GM21423 (cell line): ENCODE measurements around the gene AMT.
A peak's percentile ranks its signal among the peaks of the same experiment; 100 is the strongest.

Source experiments
- ATAC-seq: cut with Tn5 transposase; IDR thresholded peaks from one replicate; pipeline ENCODE4 v1.9.1; 2021; ENCODE audit warnings: mild to moderate bottlenecking, moderate library complexity; ENCODE audit not compliant: unreplicated experiment

The AMT gene, protein sequence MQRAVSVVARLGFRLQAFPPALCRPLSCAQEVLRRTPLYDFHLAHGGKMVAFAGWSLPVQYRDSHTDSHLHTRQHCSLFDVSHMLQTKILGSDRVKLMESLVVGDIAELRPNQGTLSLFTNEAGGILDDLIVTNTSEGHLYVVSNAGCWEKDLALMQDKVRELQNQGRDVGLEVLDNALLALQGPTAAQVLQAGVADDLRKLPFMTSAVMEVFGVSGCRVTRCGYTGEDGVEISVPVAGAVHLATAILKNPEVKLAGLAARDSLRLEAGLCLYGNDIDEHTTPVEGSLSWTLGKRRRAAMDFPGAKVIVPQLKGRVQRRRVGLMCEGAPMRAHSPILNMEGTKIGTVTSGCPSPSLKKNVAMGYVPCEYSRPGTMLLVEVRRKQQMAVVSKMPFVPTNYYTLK

DNA sequence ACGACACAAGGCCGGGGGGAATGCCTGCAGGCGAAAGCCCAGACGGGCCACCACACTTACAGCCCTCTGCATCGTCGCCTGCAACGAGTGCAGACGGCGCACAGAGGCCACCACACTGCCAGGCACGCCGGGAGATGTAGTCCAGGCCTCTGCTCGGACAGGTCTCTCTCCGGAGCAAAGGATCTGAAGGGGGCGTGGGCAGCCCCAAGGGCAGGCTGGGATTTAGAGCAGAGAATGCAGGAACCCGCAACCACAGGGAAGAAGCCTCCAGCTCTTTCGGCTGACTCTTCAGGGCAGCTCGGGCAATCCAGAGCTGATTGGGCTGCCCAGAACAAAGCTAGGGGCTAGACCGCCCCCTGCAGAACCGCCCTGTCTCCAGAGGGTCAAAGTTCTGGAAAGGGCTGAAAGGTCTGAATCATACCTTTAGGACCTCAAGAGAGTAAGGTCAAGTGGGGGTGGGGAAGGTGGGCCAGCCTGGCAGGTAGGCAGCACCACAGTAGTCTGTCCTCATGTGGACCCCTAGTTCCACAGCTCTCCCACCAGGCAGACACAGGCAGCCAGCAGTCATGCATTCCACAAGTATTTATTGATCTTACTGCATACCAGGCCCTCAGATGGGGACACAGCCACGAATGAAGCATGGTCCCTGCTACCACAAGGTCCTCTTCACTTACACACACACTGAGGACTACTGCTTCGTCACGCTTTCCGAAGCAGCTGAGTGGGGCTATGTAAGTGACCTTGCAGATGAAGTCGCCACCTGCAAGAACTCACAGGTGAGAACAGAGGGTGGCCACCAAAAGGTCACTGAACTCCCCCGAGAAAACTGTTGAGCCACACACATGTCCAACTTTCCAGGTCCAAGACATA lies at the start of gene AMT:
AMT (minus strand) TSS at position 95 of the 870 bp plus-strand sequence; CDS start at position 72, 23 bp downstream.
- ATAC-seq: no peak

DNA sequence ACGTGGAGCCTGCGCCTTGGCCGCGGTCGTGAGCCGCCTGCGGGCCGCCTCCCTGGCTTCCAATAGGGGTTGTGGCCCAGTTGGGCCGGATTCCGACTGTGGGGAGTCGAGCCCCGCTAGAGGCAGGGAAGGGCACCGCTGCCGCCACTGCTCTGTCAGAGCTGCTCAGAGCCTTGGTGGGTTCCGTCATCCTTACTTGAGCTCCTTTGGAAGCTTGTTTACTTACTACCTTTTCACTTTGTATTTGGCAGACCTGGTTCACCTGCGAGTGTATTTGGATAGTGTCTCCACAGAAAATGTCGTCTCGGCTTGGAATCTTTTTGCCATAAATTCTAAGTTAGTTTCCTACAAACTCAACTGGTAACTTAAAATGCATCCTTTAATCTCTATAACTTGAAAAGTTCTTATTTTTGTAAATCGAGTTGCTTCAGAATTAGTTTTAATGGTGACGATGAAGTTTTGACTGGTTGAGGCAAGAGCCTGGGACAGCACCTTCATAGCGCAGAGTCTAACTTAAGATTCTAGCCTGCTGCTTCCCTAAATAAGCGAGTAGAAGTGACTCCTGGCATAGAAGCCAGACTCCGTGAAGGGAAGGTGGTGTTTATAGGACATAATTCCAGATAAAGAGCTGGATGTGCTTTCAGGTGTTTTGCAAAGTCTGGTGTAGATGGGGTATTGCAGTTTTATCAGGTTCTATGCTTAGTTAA lies 48.6 kb upstream of the AMT start:
- peak; percentile 23 for ATAC-seq

DNA sequence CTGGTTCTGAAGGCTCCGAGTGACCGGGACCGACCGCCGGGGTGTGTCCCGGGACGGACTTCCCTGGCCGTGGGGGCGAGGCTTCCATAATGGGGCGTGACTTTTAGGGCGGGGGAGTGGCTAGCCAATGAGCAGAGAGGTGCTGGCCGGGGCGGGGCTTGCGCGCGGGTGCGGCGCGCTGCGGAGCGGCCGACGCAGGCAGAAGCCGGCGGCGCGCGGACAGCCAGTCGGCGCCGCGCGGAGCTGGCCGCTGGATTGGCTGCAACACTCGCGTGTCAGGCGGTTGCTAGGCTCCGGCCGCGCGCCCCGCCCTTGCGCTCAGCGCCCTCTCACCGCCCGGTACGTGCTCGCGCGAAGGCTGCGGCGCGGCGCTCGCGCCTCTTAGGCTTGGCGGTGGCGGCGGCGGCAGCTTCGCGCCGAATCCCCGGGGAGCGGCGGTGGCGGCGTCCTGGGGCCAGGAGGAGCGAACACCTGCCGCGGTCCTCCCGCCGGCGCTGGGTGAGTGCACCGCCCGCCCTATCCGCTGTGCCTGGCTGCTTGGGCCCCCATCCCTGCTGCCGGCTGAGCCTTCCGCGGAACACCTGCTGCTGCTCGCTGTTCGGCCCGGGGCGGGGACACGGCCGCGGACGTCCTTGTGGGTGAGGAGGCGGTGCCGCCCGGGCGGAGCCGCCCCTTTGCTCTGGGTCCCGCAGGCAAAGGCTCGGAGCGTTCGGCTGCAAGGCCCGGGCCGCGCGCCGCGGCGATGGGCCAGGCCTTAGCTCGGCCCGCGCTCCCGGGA lies 47.9 kb upstream of the AMT start, which contains the start of gene DAG1:
DAG1 (plus strand) TSS at position 332 of the 778 bp plus-strand sequence. CDS start 40,268 bp downstream, outside the sequence.
- ATAC-seq: peak; percentile 83

DNA sequence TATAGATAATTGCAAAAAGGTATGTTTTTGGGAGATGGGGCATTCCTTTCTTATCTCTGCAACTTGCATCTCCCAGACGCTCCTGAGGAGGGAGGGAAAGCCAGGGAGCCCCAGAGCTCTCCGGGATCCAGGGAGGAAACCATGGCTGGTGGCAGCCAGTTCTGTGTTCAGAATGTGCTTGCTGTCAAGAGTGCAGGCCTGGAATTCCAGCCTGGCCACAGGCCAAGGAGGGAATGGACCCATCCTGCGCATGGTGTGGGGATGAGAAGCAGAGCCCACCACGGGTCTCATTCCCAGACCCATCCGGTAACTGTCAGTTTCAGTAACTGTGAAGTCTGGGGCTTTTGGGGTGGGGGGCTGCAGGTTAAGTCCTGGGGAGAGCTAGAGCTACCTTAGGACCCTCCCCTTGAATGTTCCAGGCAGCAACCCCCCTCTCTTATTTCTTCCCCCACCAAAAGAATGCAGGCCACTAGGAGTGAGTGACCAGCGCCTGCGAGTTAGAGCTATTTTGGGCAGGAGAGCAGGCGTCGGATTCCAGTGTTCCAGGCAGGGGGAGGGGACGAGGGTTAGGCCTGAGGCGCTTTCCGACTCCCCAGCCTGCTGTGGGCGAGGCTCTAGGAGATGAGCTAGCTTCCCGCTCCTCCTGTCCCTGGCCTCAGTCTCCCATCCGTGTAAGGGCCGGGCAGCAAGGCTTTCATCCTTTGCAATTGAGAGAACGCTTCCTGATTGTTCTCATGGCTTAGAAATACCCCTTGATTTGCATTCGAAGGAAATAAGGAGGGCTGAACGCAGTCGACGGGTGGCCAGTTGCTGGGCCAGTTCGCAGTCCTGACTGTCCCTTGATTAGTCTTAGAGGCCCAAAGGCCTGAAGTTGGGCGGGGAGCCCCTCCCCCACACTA lies 47.0 kb upstream of the AMT start:
- no peak for ATAC-seq

DNA sequence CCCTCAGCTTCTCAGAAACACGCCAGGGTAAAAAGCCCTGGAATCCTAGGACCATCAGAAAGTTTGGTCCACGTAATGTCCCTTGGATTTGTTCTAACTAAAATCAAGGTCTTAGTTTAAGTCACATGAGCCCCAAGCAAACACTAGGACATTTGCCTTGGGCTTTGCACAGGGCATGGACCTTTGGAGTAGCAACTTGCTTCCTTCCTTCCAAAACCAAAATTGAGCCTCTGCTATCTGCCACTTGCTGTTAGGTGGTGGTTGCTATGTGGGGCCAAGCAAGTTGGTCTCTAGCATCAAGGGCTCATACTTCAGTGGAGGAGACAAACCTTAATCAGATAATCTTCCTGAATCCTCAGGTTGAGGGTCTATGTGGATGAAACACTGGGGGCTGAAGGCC lies 43.8 kb upstream of the AMT start:
- ATAC-seq: no peak

DNA sequence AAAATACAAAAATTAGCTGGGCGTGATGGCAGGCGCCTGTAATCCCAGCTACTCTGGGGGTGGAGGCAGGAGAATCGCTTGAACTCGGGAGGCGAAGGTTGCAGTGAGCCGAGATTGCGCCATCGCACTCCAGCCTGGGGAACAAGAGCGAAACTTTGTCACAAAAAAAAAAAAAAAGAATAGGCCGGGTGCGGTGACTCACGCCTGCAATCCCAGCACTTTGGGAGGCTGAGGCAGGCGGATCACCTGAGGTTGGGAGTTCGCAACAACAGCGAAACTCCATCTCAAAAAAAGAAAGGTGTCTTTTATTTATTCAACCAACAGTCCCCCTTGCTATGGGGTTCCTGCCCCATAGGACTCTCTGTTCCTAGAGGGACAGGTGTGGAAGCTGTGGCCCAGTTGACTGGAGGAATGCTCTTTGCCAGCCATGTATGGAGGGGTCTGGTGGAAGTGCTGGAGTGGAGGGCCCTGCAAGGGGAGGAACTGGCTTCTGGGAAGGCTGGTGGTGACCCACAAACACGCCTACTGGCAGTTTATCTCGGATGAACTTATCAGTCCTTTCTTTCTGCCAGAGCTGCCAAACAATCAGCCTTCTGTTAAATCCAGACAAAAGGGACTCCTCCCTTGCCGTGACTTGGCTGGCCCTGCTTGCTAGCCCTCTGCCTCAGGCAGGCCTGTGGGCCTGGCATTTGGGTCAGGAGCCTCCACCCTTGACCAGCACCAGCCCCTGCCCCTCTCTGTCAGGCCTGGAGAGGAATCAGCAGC lies 43.2 kb upstream of the AMT start:
- ATAC-seq: no peak

DNA sequence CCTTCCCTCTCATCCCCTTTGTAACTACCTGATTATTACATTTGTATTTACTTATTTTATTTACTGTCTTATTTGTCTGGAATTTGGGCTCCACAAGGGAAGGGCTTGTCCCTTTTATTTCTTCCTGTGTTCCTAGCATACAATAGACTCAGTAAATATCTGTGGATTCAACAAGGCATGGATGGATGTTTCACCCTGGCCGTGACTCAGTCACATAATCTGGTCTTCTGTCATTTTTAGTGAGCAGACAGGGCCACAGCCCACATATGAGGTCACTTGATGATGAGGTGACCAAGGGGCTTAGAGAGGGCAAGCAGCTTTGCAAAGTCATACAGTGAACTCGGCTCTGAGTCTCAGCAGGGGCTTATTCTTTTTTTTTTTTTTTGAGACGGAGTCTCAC lies 39.9 kb upstream of the AMT start:
- ATAC-seq: no peak

DNA sequence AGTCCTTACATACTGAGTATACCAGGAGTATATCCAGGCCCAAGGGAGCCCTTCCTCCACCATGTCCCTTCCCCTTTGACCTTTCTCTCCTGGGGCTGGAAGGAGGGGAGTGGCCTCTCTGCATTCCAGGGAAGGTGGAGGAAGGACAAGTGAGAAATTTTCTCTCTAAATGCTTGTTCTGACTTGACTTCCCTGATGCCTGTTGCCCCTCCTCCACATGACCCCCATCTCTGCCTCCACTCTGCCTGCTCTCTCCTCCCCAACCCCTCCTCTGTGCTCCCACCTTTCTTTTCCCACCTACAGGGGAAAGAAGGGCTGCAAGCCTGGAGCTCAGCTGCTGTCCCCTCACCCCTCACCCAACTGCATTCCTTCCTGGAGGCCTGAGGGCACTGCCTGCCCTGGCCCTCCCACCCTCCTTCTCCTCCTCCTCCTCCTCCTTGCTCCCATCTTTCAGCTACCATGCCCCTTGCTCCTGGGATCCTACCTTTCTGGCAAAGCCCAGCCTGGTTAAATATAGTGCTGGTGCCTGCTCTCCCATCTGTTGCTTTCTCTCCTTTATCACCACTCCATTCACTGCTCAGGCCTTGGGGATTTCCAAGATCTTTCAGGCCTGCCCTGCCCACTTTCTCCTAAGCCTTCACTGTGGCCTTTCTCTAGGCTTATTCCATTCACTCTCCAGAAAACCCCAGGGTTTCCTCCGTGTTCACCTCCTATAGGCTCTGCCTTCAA lies 39.3 kb upstream of the AMT start:
- no peak for ATAC-seq

DNA sequence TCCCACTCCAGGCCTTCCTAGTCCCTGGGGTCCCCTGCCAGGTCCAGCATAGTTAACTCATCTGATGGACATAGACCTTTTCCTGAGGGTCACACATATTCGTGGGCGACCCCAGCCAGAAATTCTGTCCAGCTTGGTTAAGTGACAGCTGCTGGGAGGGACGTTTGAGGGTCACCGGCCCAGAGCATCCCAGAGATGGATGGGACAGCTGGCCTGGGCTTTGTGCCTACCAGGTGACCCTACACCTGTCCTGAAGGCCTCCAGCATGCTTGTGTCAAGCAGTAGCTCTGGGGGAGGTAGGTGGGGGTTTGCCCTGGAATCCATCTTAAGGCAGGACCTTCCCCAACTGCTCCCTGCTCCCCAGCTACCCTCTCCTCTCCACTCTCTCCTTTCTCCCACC lies 38.7 kb upstream of the AMT start:
- no peak for ATAC-seq

DNA sequence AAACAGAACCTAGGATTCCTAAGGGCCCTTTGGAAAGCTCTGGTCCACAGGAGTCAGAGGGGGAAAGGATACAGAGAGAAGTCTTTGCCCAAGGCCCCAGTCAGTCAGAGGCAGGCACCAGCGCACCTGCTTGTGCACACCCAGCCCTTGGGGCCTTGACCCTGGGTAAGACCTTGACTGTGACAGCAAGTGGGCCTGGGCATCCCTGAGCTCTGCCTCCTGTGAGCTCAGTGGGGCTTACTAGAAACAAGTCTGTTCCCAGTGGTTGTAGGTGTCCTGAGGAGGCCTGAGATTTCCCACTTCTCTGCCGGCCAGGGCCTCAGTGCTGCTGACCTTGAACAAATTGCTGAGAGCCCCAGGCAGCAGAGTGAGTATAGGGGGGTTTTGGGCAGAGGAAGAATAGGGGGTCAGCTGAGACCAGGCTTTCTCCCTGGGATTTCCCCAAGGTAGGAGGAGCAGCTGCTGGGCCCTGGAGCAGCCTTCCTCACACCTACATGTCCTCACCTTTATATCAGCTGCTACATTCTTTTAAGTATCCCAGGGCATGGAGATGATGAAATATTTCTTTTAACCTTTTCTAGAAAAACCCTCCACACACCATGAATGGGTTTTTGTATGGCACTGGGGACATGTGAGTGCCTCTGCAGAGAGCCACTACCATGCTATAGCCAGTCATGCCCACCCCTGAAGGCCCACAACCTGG lies 38.1 kb upstream of the AMT start:
- no peak for ATAC-seq

DNA sequence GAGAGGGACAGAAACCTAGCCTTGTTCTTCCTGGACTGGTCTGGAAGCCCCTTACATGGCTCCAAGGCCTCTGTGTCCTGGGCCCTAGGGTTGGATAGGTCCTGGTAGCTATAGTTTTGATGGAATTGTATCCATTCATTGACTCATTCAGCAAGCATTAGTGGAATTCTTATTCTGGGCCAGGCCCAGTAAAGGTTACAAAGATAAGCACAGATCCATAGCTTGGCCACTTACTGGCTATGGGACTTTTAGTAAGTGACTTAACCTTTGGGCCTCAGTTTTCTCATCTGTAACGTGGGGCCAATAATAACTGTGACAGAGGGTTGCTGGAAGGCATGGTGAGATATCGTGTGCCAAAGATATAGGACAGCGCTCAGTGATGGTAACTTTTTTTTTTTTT lies 34.2 kb upstream of the AMT start:
- no peak for ATAC-seq

DNA sequence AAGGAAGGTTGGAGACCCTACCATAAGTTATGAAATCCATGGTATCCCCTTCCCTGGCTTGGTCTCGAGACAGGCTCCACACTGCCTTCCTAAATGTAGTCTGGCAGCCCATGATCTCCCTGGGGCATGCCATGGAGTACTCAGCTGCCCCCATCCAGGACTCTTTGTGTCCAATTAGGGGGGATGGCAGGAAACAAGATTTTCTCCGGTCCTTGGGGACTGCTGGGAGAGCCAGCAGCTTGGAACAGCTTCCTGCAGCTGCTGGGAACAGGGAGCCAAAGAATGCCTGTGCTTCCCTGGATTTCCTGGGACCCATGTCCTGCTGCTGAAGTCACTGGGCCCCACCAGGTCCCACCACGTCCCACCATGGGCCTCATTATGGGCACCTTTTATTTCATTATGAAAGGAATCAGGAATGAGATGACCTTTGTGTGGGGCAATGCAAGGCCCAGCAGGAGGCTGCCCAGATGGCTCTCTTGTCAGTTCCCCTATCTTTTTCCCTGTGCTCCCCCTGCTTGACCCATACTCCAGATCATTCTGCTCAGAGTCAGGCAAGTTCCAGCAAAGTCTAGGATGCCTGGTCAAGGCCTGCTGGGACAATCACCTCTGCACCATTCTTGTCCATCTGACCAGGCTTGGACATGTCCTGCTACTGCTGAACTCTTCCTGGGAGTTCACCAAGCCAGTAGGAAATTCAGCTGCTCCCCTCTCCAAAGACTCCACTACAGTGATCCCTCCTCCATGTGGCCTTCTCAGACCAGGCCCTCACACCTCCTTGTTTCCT lies 32.8 kb upstream of the AMT start:
- ATAC-seq: no peak

DNA sequence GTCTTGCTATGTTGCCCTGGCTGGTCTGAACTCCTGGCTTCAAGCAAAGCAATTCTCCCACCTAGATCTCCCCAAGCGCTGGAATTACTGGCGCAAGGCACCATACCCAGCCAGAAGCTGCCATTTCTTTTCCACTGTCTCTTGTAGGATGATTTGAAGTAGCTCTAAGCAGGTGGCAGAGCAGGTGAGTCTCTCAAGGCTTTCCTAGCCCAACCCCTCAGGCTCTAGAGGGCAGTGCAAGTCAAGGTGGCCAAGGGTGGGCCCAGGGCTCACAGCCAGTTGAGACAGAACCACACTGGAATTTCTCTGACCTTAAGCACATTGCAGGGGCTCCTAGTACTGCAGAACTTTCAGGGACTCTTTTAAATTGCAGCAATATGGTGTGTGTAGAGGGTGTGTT lies 32.2 kb upstream of the AMT start:
- no peak for ATAC-seq

DNA sequence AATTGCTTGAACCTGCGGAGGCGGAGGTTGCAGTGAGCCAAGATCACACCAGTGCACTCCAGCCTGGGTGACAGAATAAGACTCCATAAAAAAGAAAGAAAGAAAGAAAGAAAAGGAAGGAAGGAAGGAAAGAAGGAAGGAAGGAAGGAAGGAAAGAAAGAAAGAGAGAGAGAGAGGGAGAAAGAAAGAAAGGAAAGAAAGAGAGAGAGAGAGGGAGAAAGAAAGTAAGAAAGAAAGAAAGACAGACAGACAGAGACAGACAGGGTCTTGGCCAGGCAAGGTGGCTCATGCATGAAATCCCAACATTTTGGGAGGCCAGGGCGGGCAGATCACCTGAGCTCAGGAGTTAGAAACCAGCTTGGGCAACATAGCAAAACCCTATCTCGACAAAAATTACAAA lies 31.3 kb upstream of the AMT start:
- no peak for ATAC-seq

DNA sequence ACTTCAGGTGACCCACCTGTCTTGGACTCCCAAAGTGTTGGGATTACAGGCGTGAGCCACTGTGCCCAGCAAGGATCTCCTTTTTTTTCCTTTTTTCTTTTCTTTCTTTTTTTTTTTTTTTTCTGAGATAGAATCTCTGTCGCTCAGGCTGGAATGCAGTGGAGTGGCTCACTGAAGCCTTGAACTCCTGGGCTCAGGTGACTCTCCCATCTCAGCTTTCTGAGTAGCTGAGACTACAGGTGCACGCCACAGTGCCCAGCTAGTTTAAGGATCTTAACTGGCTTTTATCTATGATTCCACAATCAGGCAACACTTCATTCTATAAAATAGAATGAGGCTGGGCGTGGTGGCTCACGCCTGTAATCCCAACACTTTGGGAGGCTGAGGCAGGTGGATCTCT lies 23.1 kb upstream of the AMT start:
- no peak for ATAC-seq

DNA sequence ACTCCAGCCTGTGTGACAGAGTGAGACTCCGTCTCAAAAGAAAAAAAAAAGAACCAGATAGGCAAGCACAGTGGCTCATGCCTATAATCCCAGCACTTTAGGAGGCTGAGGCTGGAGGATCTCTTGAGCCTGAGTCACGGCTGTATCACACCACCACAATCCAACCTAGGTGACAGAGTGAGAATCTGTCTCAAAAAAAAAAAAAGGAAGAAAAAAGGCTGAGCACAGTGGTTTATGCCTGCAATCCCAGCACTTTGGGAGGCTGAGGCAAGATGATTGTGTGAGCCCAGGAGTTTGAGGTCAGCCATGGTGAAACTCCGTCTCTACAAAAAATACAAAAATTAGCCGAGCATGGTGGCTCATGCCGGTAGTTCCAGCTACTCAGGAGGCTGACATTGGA lies 12.5 kb upstream of the AMT start:
- no peak for ATAC-seq

DNA sequence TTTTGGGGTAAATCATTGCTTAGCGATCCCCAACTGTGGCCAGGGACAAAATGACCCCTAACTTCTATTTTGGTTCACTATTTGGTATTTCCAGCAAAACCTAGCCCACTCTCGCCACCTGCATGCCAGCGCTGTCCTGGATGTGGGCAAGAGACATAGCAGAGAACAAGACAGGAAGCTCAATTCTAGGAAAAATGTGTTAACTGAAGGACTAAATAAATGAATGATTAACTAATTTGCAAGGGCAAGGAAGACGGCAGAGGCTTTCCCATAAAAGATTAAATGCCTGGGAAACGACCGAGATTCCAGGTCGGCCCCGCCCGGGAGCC lies 6.4 kb upstream of the AMT start:
- peak; percentile 5 for ATAC-seq
